RWPE1 (cell line): ENCODE results near the gene ZNF175.

Source experiments
- CTCF ChIA-PET: fragments of 350-600 bp; sonication (Branson Sonifier 250); formaldehyde crosslinking; extraction: SDS; loops from one replicate; lab custom pipeline; 2021; lab: Yijun Ruan, JAX
- POLR2A ChIA-PET: fragments of 400-600 bp; formaldehyde crosslinking; extraction: SDS; loops from one replicate; lab custom pipeline; 2020; ENCODE audit warnings: antibody characterized with exemption; ENCODE audit not compliant: low non-redundant PET; lab: Yijun Ruan, JAX
- DNase-seq: peaks from one replicate; pipeline ENCODE4 v3.0.0; 2012; ENCODE audit warnings: low spot score
- H3K27ac ChIP-seq: fragments of 450-650 bp; 2 replicates; pipeline ENCODE4 v1.5.1; 2017
- CTCF ChIP-seq: fragments of 450-650 bp; conservative IDR thresholded peaks from 2 replicates; pipeline ENCODE4 v1.5.1; 2017; ENCODE audit warnings: low read depth, mild to moderate bottlenecking

Gene ZNF175

GRCh38 chr19:51542699-51543098, 28.4 kb upstream of the ZNF175 start:
- TF ChIP-seq CTCF: no peak
- CTCF ChIA-PET: no interaction called here
- no peak for DNase-seq
- H3K27ac ChIP-seq: no peak overlapping the region
- POLR2A ChIA-PET: no interaction called here

GRCh38 chr19:51544038-51544437, 27.0 kb upstream of the ZNF175 start:
- DNase-seq: no peak
- ChIA-PET CTCF (interaction anchor here (0.6 kb wide), 1 partner anchor 51 kb away, joined by 3 read pairs; no protein-coding TSS in a partner anchor), POLR2A (no interaction called here)
- H3K27ac ChIP-seq: no peak overlapping the region
- no peak for TF ChIP-seq CTCF

- CTCF ChIA-PET: no interaction called here
- no peak for TF ChIP-seq CTCF
- DNase-seq: no peak
- H3K27ac ChIP-seq: no peak overlapping the region
- POLR2A ChIA-PET: interaction anchor here (0.6 kb wide), 1 partner anchor 276 kb away, joined by 3 read pairs; no protein-coding TSS in a partner anchor
Observed at GRCh38 chr19:51546107-51546649, 24.9 kb upstream of the ZNF175 start.

GRCh38 chr19:51546650-51547396, 24.3 kb upstream of the ZNF175 start:
- ChIA-PET POLR2A (no interaction called here), CTCF (interaction anchor here (0.5 to 0.6 kb wide), 2 partner anchors 22 to 195 kb away, joined by 4 to 5 read pairs; no protein-coding TSS in a partner anchor)
- DNase-seq: no peak
- no peak overlapping the region for H3K27ac ChIP-seq
- no peak for TF ChIP-seq CTCF

GRCh38 chr19:51547397-51548212, 23.5 kb upstream of the ZNF175 start:
- ChIA-PET CTCF (interaction anchor here (0.6 kb wide), 1 partner anchor 21 kb away, joined by 5 read pairs; no protein-coding TSS in a partner anchor), POLR2A (no interaction called here)

More at GRCh38 chr19:51547397-51548212, 23.5 kb upstream of the ZNF175 start:
- no peak for TF ChIP-seq CTCF
- no peak overlapping the region for H3K27ac ChIP-seq
- DNase-seq: no peak
